Stomach smooth muscle (tissue), 2 donors: ENCODE data around the gene PBX1.
A peak's percentile ranks its signal among the peaks of the same experiment; 100 is the strongest.

Source experiments
- H3K27ac ChIP-seq: one replicate; pipeline ENCODE4 v1.7.0; 2013; ENCODE audit warnings: mild to moderate bottlenecking, low read length, inconsistent platforms
- H3K27me3 ChIP-seq, 2 donors: one replicate each; pipeline ENCODE4 v1.7.0; 2013; ENCODE audit warnings: low read length in 2 of 2; ENCODE audit not compliant: insufficient read depth in 2 of 2, control insufficient read depth in 1 of 2
- H3K36me3 ChIP-seq, 2 donors: one replicate each; pipeline ENCODE4 v1.7.0; 2013; ENCODE audit warnings: low read length in 2 of 2; ENCODE audit not compliant: control insufficient read depth in 2 of 2, insufficient read depth in 2 of 2
- H3K4me1 ChIP-seq: one replicate; pipeline ENCODE4 v1.7.0; 2013; ENCODE audit warnings: low read length; ENCODE audit not compliant: control insufficient read depth, insufficient read depth
- H3K4me3 ChIP-seq, 2 donors: one replicate each; pipeline ENCODE4 v1.7.0; 2013; ENCODE audit warnings: low read length in 2 of 2
- H3K9ac ChIP-seq, 2 donors: one replicate each; pipeline ENCODE4 v1.7.0; 2013; ENCODE audit warnings: low read length in 2 of 2, mild to moderate bottlenecking in 1 of 2
- H3K9me3 ChIP-seq, 2 donors: one replicate each; pipeline ENCODE4 v1.7.0; 2013; ENCODE audit warnings: low read length in 2 of 2; ENCODE audit not compliant: control insufficient read depth in 2 of 2
- donor health status: healthy.
- donor health status: Pancreatic carcinoma.

The PBX1 gene

DNA sequence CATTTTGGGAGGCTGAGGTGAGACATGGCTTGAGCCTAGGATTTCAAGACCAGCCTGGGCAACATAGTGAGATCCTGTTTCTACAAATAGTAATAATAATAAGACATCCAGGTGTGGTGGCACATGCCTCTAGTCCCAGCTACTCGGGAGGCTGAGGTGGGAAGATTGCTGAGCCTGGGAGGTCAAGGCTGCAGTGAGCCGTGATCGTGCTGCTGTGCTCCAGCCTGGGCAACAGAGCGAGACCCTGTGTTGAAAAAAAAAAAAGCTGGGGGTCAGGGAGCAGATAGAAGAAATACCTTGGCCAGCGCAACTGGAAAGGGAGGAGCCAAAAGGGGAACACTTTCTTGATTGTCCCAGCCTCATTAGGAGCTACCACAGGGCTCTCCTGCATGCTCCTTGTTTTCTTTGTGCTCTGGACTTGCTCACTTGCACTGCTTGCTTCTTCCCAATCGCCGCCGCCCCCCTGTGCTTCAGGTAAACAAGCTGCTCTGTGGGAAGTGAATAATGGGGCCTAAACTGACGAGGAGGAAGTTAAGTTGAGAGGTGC, 31.1 kb downstream of the PBX1 start:
- H3K27me3 ChIP-seq: no peaks in the 10 kb centered on the region
- H3K27ac ChIP-seq: peak overlapping the region; percentile 86
- peaks cover 59% of the 10 kb centered on the region for H3K4me1 ChIP-seq
- H3K9me3 ChIP-seq: no peaks in the 10 kb centered on the region
- H3K4me3 ChIP-seq: no peak overlapping the region
- peak overlapping the region in 1 of 2 donors; percentile 49 for H3K9ac ChIP-seq
- peaks cover 0 to 5% of the 10 kb centered on the region in 2 donors for H3K36me3 ChIP-seq

GRCh38 chr1:164590592-164590991, 31.6 kb downstream of the PBX1 start:
- H3K27me3 ChIP-seq: no peaks in the 10 kb centered on the region
- peaks cover 0 to 5% of the 10 kb centered on the region in 2 donors for H3K36me3 ChIP-seq
- H3K4me3 ChIP-seq: no peak overlapping the region
- no peak overlapping the region for H3K9ac ChIP-seq
- peak overlapping the region; percentile 86 for H3K27ac ChIP-seq
- peaks cover 57% of the 10 kb centered on the region for H3K4me1 ChIP-seq
- H3K9me3 ChIP-seq: no peaks in the 10 kb centered on the region

- Histone ChIP-seq H3K9me3 (no peaks in the 10 kb centered on the region), H3K27ac (peak overlapping the region; percentile 24), H3K4me3 (no peak overlapping the region), H3K27me3 (no peaks in the 10 kb centered on the region), H3K9ac (no peak overlapping the region), H3K4me1 (peaks cover 46% of the 10 kb centered on the region), H3K36me3 (peaks cover under 1 to 3% of the 10 kb centered on the region in 2 donors)
These were observed 32.9 kb downstream of the PBX1 start for GRCh38 chr1:164591858-164592257.

- no peaks in the 10 kb centered on the region for H3K9me3 ChIP-seq
- H3K9ac ChIP-seq: no peak overlapping the region
- H3K27me3 ChIP-seq: no peaks in the 10 kb centered on the region
- peaks cover 3 to 7% of the 10 kb centered on the region in 2 donors for H3K36me3 ChIP-seq
- peak overlapping the region; percentile 24 for H3K27ac ChIP-seq
- H3K4me3 ChIP-seq: no peak overlapping the region
- H3K4me1 ChIP-seq: peaks cover 38% of the 10 kb centered on the region
These were observed 33.6 kb downstream of the PBX1 start for GRCh38 chr1:164592634-164593033.

DNA sequence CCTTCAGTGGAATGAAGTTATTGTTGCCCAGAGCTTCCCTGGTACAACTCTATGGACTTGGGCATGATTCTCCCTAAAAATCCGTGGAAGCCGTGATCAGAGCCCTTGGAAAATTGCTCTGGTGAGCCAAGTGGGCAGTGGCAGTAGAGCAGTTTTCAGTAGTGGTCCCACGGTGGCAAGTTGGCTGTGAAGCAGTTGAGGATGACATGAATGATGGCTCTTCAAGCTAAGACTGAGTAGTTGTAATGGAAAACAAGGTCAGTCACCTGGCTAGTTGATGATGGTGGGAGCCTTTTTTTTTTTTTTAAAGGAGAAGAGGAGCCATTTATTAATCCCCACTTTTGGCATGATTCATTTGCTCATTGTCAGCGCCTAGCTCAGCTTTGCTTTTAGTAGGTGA, 36.2 kb downstream of the PBX1 start:
- Histone ChIP-seq H3K4me3 (no peak overlapping the region), H3K4me1 (peaks cover 28% of the 10 kb centered on the region), H3K9me3 (no peaks in the 10 kb centered on the region), H3K36me3 (peaks cover 0 to 7% of the 10 kb centered on the region in 2 donors), H3K27ac (no peak overlapping the region), H3K9ac (no peak overlapping the region), H3K27me3 (no peaks in the 10 kb centered on the region)

- H3K27ac ChIP-seq: no peak overlapping the region
- H3K4me1 ChIP-seq: peaks cover 27% of the 10 kb centered on the region
- no peaks in the 10 kb centered on the region for H3K9me3 ChIP-seq
- H3K4me3 ChIP-seq: no peak overlapping the region
- no peaks in the 10 kb centered on the region for H3K27me3 ChIP-seq
- H3K9ac ChIP-seq: no peak overlapping the region
- H3K36me3 ChIP-seq: peaks cover 0 to 7% of the 10 kb centered on the region in 2 donors
These were observed 37.2 kb downstream of the PBX1 start for GRCh38 chr1:164596172-164596571.

GRCh38 chr1:164598719-164599118, 39.7 kb downstream of the PBX1 start:
- no peak overlapping the region for H3K9ac ChIP-seq
- peaks cover 39% of the 10 kb centered on the region for H3K4me1 ChIP-seq
- H3K27me3 ChIP-seq: no peaks in the 10 kb centered on the region
- H3K4me3 ChIP-seq: no peak overlapping the region
- H3K36me3 ChIP-seq: peaks cover 0 to 7% of the 10 kb centered on the region in 2 donors
- no peak overlapping the region for H3K27ac ChIP-seq
- H3K9me3 ChIP-seq: no peaks in the 10 kb centered on the region

GRCh38 chr1:164599272-164599671, 40.3 kb downstream of the PBX1 start:
- H3K36me3 ChIP-seq: peaks cover 1 to 9% of the 10 kb centered on the region in 2 donors
- no peaks in the 10 kb centered on the region for H3K9me3 ChIP-seq
- no peaks in the 10 kb centered on the region for H3K27me3 ChIP-seq
- H3K9ac ChIP-seq: no peak overlapping the region
- H3K27ac ChIP-seq: no peak overlapping the region
- peaks cover 43% of the 10 kb centered on the region for H3K4me1 ChIP-seq
- peak overlapping the region in 1 of 2 donors; percentile 23 for H3K4me3 ChIP-seq

DNA sequence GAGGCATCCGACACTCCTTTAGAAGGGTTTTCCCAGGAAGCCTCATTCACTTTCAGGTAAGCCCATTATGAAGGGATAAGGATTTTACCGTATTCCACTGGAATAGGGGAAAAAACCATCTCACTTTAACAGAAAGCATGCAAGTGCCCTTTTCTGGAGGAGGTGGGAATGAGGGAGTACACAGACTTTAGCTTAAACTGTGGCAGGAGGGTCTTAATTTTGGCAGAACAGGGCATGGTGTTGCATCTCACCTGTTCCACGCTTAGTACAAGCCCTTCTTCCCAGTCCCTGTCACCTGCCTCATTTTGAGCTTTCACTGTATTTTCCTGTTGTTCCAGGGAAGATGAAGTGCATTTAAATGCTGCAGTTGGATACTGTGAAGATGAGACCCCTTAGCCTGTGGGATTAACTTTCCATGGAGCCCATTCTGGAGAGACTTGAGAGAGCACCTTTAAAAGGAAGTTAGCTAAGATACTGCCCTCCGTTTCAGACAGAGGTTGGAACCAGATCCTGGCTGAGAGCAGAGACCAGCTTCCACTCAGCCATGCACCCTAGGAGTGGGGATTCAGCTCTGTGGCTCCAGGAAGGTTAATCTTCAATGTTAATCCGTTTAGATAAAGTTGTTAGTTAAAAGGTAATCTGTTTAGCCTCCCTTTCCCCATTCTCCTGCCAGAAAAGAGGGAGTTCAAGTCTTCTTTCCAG, 42.6 kb downstream of the PBX1 start:
- Histone ChIP-seq H3K9me3 (no peaks in the 10 kb centered on the region), H3K4me3 (peak overlapping the region in 1 of 2 donors; percentile 56), H3K36me3 (peaks cover 3 to 9% of the 10 kb centered on the region in 2 donors), H3K4me1 (peaks cover 45% of the 10 kb centered on the region), H3K9ac (peak overlapping the region in 1 of 2 donors; percentile 13), H3K27ac (peak overlapping the region; percentile 65), H3K27me3 (no peaks in the 10 kb centered on the region)

DNA sequence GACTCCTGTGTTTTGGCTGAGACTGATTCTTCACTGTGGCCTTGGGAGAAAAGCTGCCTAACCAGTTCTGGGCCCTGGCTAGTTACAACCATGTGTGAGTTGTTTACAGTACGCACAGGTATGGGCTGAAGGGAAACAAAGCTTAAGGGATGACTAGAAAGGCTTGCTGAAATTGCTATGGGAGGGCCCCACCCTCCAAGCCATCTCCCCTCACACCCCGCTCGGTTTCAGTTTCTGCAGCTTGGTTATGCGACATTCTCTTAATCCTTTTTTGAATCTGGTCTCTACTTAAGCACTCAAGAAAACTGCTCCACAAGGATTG, 43.1 kb downstream of the PBX1 start:
- Histone ChIP-seq H3K36me3 (peaks cover 3 to 6% of the 10 kb centered on the region in 2 donors), H3K27me3 (no peaks in the 10 kb centered on the region), H3K27ac (peak overlapping the region; percentile 65), H3K9ac (no peak overlapping the region), H3K4me1 (peaks cover 45% of the 10 kb centered on the region), H3K4me3 (peak overlapping the region in 1 of 2 donors; percentile 56), H3K9me3 (no peaks in the 10 kb centered on the region)

- H3K4me3 ChIP-seq: peak overlapping the region in 1 of 2 donors; percentile 56
- no peaks in the 10 kb centered on the region for H3K9me3 ChIP-seq
- H3K36me3 ChIP-seq: peaks cover 2 to 3% of the 10 kb centered on the region in 2 donors
- H3K4me1 ChIP-seq: peaks cover 45% of the 10 kb centered on the region
- peak overlapping the region; percentile 65 for H3K27ac ChIP-seq
- peak overlapping the region; percentile 1 to 30 for H3K9ac ChIP-seq
- no peaks in the 10 kb centered on the region for H3K27me3 ChIP-seq
These were observed 43.6 kb downstream of the PBX1 start for GRCh38 chr1:164602480-164603093.
